GM18505 (cell line): ENCODE measurements around the gene IQSEC1.

ENCODE experiments used
- ATAC-seq: cut with Tn5 transposase; IDR thresholded peaks from one replicate; pipeline ENCODE4 v1.9.1; 2021; ENCODE audit not compliant: unreplicated experiment
- POLR2A ChIP-seq: IDR thresholded peaks from 4 replicates; pipeline ENCODE4 v1.6.1; 2011; ENCODE audit warnings: borderline replicate concordance; ENCODE audit not compliant: insufficient read depth, insufficient read length; ENCODE audit errors: extremely low read depth

The IQSEC1 gene

GRCh38 chr3:12957339-12957738, 115.9 kb downstream of the IQSEC1 start:
- TF ChIP-seq POLR2A = no peak

GRCh38 chr3:12956316-12956660, 116.9 kb downstream of the IQSEC1 start:
- ATAC-seq = no peak
- TF ChIP-seq POLR2A = no peak

More at GRCh38 chr3:12957339-12957738, 115.9 kb downstream of the IQSEC1 start:
- ATAC-seq = no peak

GRCh38 chr3:12955651-12956315, 117.4 kb downstream of the IQSEC1 start:
- TF ChIP-seq POLR2A = no peak
- no peak for ATAC-seq

GRCh38 chr3:12954891-12955650, 118.2 kb downstream of the IQSEC1 start:
- no peak for ATAC-seq

GRCh38 chr3:12954180-12954579, 119.0 kb downstream of the IQSEC1 start:
- no peak for TF ChIP-seq POLR2A

More at GRCh38 chr3:12954891-12955650, 118.2 kb downstream of the IQSEC1 start:
- no peak for TF ChIP-seq POLR2A

GRCh38 chr3:12953201-12953995, 119.8 kb downstream of the IQSEC1 start:
- TF ChIP-seq POLR2A = no peak
- no peak for ATAC-seq

More at GRCh38 chr3:12954180-12954579, 119.0 kb downstream of the IQSEC1 start:
- ATAC-seq = no peak

GRCh38 chr3:12952343-12953200, 120.7 kb downstream of the IQSEC1 start:
- no peak for ATAC-seq
- TF ChIP-seq POLR2A = no peak

- no peak for TF ChIP-seq POLR2A
- no peak for ATAC-seq
These were observed 124.1 kb downstream of the IQSEC1 start for GRCh38 chr3:12948891-12949711.

GRCh38 chr3:12948371-12948770, 124.9 kb downstream of the IQSEC1 start:
- no peak for TF ChIP-seq POLR2A
- ATAC-seq = no peak

GRCh38 chr3:12947504-12948369, 125.5 kb downstream of the IQSEC1 start:
- ATAC-seq = no peak
- no peak for TF ChIP-seq POLR2A

- ATAC-seq = no peak
- TF ChIP-seq POLR2A = no peak
These were observed 126.4 kb downstream of the IQSEC1 start for GRCh38 chr3:12946649-12947316.
